OCI-LY1 (cell line): ENCODE data around the gene RETN.

Experiments used
- H2AFZ ChIP-seq: fragments of 200-600 bp; sonication (generic), shearing (Covaris generic); 2 replicates; pipeline ENCODE4 v1.6.0; 2014; ENCODE audit warnings: antibody characterized with exemption, mild to moderate bottlenecking, low read length
- H3F3A ChIP-seq: fragments of 200-600 bp; sonication (generic), shearing (Covaris generic); 2 replicates; pipeline ENCODE4 v1.6.0; 2014; ENCODE audit warnings: mild to moderate bottlenecking, antibody characterized with exemption, low read length, moderate library complexity; ENCODE audit not compliant: insufficient read depth
- H3K27ac ChIP-seq: fragments of 200-600 bp; sonication (generic); 2 replicates; pipeline ENCODE4 v1.5.1; 2014; ENCODE audit warnings: low read length, mixed run types, mild to moderate bottlenecking, low read depth; ENCODE audit not compliant: poor library complexity, severe bottlenecking
- H3K27me3 ChIP-seq: fragments of 200-600 bp; sonication (generic); 2 replicates; pipeline ENCODE4 v1.6.0; 2014; ENCODE audit warnings: antibody characterized with exemption, mild to moderate bottlenecking, low read length, moderate library complexity; ENCODE audit not compliant: insufficient read depth
- H3K36me3 ChIP-seq: fragments of 200-600 bp; sonication (generic); 2 replicates; pipeline ENCODE4 v1.6.1; 2014; ENCODE audit warnings: mild to moderate bottlenecking, antibody characterized with exemption, low read length, moderate library complexity, mixed read lengths; ENCODE audit not compliant: insufficient read depth
- H3K4me1 ChIP-seq: fragments of 200-600 bp; sonication (generic); 2 replicates; pipeline ENCODE4 v1.5.1; 2014; ENCODE audit warnings: mild to moderate bottlenecking, low read length, moderate library complexity; ENCODE audit not compliant: insufficient read depth, severe bottlenecking
- H3K4me2 ChIP-seq: fragments of 200-600 bp; sonication (generic), shearing (Covaris generic); 2 replicates; pipeline ENCODE4 v1.6.1; 2014; ENCODE audit warnings: low read length
- H3K4me3 ChIP-seq: fragments of 200-600 bp; sonication (generic); 2 replicates; pipeline ENCODE4 v1.5.1; 2014; ENCODE audit warnings: low read length, low read depth, mild to moderate bottlenecking, mixed read lengths; ENCODE audit not compliant: poor library complexity, severe bottlenecking
- H3K79me2 ChIP-seq: fragments of 200-600 bp; shearing (Covaris generic); 2 replicates; pipeline ENCODE4 v1.6.1; 2016; ENCODE audit warnings: mixed run types, low read length, mixed read lengths; ENCODE audit not compliant: insufficient read depth
- H3K9ac ChIP-seq: fragments of 200-600 bp; sonication (generic), shearing (Covaris generic); 2 replicates; pipeline ENCODE4 v1.6.1; 2014; ENCODE audit warnings: mild to moderate bottlenecking, low read length, mixed read lengths
- H3K9me2 ChIP-seq: fragments of 200-600 bp; sonication (generic), shearing (Covaris generic); 2 replicates; pipeline ENCODE4 v1.6.1; 2014; ENCODE audit warnings: low read depth, mild to moderate bottlenecking, low read length, mixed read lengths
- H3K9me3 ChIP-seq: fragments of 200-600 bp; shearing (Covaris generic); 2 replicates; pipeline ENCODE4 v1.6.1; 2014; ENCODE audit warnings: low read length, mixed read lengths
- H4K20me1 ChIP-seq: fragments of 200-600 bp; sonication (generic), shearing (Covaris generic); 2 replicates; pipeline ENCODE4 v1.6.0; 2016; ENCODE audit warnings: mild to moderate bottlenecking, low read length; ENCODE audit not compliant: insufficient read depth
- CTCF ChIP-seq: fragments of 200-600 bp; sonication (generic), shearing (Covaris generic); IDR thresholded peaks from 2 replicates; pipeline ENCODE4 v1.5.1; 2017; ENCODE audit warnings: mild to moderate bottlenecking, antibody characterized with exemption, low read length, moderate library complexity, mixed read lengths
- EZH2 ChIP-seq: fragments of 200-600 bp; sonication (generic), shearing (Covaris generic); IDR thresholded peaks from 2 replicates; pipeline ENCODE4 v1.8.0; 2017; ENCODE audit warnings: borderline replicate concordance, mixed run types, mild to moderate bottlenecking, antibody characterized with exemption, low read length, moderate library complexity, mixed read lengths

The RETN gene

GRCh38 chr19:7644550-7644877 lies 24.3 kb upstream of the RETN start:
- H3K4me3 ChIP-seq: no peak overlapping the region
- no peak overlapping the region for H3K4me2 ChIP-seq
- H3K36me3 ChIP-seq: peaks cover 26% of the 10 kb centered on the region
- no peaks in the 10 kb centered on the region for H3K79me2 ChIP-seq
- no peaks in the 10 kb centered on the region for H3K9me2 ChIP-seq
- no peak overlapping the region for H3K9ac ChIP-seq
- TF ChIP-seq CTCF (no peak), EZH2 (no peak)
- H3K27ac ChIP-seq: no peak overlapping the region
- no peaks in the 10 kb centered on the region for H3K9me3 ChIP-seq
- H3K27me3 ChIP-seq: 0 out of 2 replicates have a peak, but pooled peaks cover 3% of the 10 kb centered on the region
- no peaks in the 10 kb centered on the region for H4K20me1 ChIP-seq
- no peaks in the 10 kb centered on the region for H3K4me1 ChIP-seq
- no peak overlapping the region for H2AFZ ChIP-seq
- no peaks in the 10 kb centered on the region for H3F3A ChIP-seq

DNA sequence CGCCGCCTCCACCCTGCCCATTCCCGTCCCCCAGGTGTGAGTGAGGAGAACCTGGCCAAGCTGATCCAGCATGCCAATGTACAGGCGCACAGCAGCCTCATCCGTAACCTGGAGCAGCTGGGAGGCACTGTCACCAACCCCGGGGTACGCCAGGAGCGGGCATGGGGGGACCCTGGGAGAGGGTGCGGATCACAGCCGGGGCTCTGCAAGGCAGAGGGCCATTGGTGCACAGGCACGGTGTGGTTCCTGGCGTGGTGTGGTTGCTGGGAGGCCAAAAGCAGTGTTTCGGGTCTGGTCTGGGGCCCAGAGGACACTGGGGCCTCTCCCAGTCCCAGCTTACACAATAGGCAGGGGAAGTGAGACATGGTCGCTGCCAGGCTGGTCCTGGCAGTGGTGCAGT lies 23.7 kb upstream of the RETN start:
- Histone ChIP-seq H3K27me3 (0 out of 2 replicates have a peak, but pooled peaks cover 3% of the 10 kb centered on the region), H3K4me1 (no peaks in the 10 kb centered on the region), H3K9ac (no peak overlapping the region), H3K27ac (no peak overlapping the region), H3K4me3 (no peak overlapping the region), H3K36me3 (peaks cover 26% of the 10 kb centered on the region), H3K9me3 (no peaks in the 10 kb centered on the region), H2AFZ (no peak overlapping the region), H4K20me1 (no peaks in the 10 kb centered on the region), H3K9me2 (no peaks in the 10 kb centered on the region), H3K4me2 (no peak overlapping the region), H3K79me2 (no peaks in the 10 kb centered on the region), H3F3A (no peaks in the 10 kb centered on the region)
- TF ChIP-seq EZH2 (no peak), CTCF (no peak)

DNA sequence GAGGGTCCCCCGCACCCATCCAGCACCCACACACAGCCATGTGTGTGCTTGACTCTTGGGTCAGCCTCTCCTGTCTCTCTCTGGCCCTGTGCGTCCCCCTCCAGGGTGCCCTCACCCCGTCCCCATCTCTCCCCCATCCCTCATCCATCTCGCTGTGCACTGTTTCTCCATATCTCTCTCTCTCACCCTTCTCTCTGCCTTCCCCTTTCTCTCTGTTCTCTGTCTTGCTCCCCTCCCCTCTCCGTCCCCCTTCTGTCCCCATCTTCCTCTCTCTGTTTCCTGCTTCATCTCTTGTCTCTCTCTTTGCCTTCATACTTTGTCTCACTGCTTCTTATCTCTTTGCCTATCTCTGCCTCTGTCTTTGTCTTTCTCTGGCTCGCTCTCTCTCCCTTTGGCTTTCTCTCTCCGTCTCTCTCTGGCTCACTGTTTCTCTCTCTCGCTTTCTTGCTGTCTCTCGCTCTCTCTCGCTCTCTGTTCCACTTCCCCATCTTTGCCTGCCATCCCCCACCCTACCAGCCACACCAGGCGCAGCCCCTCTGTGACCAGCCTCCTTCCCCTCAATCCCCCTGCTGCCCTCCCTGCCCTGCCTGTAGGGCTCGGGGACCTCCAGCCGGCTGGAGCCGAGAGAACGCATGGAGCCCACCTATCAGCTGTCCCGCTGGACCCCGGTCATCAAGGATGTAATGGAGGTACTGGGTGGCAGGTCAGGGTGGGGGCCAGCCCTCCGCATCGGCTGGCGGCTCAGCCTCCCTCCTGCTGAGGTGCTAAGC lies 23.0 kb upstream of the RETN start:
- Histone ChIP-seq H4K20me1 (no peaks in the 10 kb centered on the region), H3K36me3 (peaks cover 26% of the 10 kb centered on the region), H3K79me2 (no peaks in the 10 kb centered on the region), H3K9me2 (no peaks in the 10 kb centered on the region), H3K9ac (no peak overlapping the region), H3K27ac (no peak overlapping the region), H2AFZ (no peak overlapping the region), H3K4me1 (no peaks in the 10 kb centered on the region), H3F3A (no peaks in the 10 kb centered on the region), H3K4me2 (no peak overlapping the region), H3K4me3 (no peak overlapping the region), H3K9me3 (no peaks in the 10 kb centered on the region), H3K27me3 (0 out of 2 replicates have a peak, but pooled peaks cover 3% of the 10 kb centered on the region)
- TF ChIP-seq CTCF (no peak), EZH2 (no peak)
